H9 (cell line): ENCODE measurements around the gene CEP85L. TPM values are rescaled to one million over a fixed set of nuclear protein-coding genes. Genes with fewer than 3 reads are reported as not detected.

ENCODE experiments used
- DNase-seq: peaks from one replicate; pipeline ENCODE4 v3.0.0-alpha.2; 2017
- H2AFZ ChIP-seq: one replicate; pipeline ENCODE4 v1.6.1; 2013; ENCODE audit warnings: mild to moderate bottlenecking, low read length, control low read depth, moderate library complexity
- H2AK5ac ChIP-seq: 2 replicates; pipeline ENCODE4 v1.6.1; 2013; ENCODE audit warnings: low read length, control low read depth, mixed read lengths; ENCODE audit not compliant: insufficient read length
- H2BK120ac ChIP-seq: one replicate; pipeline ENCODE4 v1.6.1; 2013; ENCODE audit warnings: low read depth, mild to moderate bottlenecking, low read length, control low read depth, inconsistent platforms; ENCODE audit not compliant: poor library complexity, severe bottlenecking
- H2BK12ac ChIP-seq: 2 replicates; pipeline ENCODE4 v1.6.1; 2013; ENCODE audit warnings: low read length, control low read depth, mixed read lengths, low read depth; ENCODE audit not compliant: insufficient read length
- H2BK15ac ChIP-seq: 2 replicates; pipeline ENCODE4 v1.6.1; 2013; ENCODE audit warnings: low read depth, low read length, control low read depth
- H2BK20ac ChIP-seq: one replicate; pipeline ENCODE4 v1.6.1; 2013; ENCODE audit warnings: low read depth, mild to moderate bottlenecking, low read length, control low read depth, inconsistent platforms; ENCODE audit not compliant: poor library complexity, severe bottlenecking
- H2BK5ac ChIP-seq: 2 replicates; pipeline ENCODE4 v1.6.1; 2013; ENCODE audit warnings: low read length, control low read depth, mixed read lengths; ENCODE audit not compliant: insufficient read length
- H3K14ac ChIP-seq: 2 replicates; pipeline ENCODE4 v1.6.1; 2013; ENCODE audit warnings: low read length, control low read depth; ENCODE audit not compliant: insufficient read depth
- H3K18ac ChIP-seq: 2 replicates; pipeline ENCODE4 v1.6.1; 2013; ENCODE audit warnings: low read depth, mild to moderate bottlenecking, mixed read lengths, low read length, control low read depth; ENCODE audit not compliant: insufficient read length
- H3K23ac ChIP-seq: 2 replicates; pipeline ENCODE4 v1.6.1; 2013; ENCODE audit warnings: low read length, control low read depth, mixed read lengths, low read depth; ENCODE audit not compliant: insufficient read length
- H3K23me2 ChIP-seq: 2 replicates; pipeline ENCODE4 v1.6.1; 2013; ENCODE audit warnings: low read depth, mild to moderate bottlenecking, mixed read lengths, low read length, control low read depth; ENCODE audit not compliant: insufficient read length, poor library complexity, severe bottlenecking
- H3K27ac ChIP-seq: 2 replicates; pipeline ENCODE4 v1.5.1; 2013; ENCODE audit warnings: low read length, control low read depth, mixed read lengths, low read depth; ENCODE audit not compliant: insufficient read length
- H3K27me3 ChIP-seq: 2 replicates; pipeline ENCODE4 v1.6.1; 2013; ENCODE audit warnings: low read length, control low read depth, inconsistent platforms; ENCODE audit not compliant: insufficient read depth
- H3K4ac ChIP-seq: 2 replicates; pipeline ENCODE4 v1.6.1; 2013; ENCODE audit warnings: low read depth, mild to moderate bottlenecking, control low read depth, inconsistent platforms, low read length, moderate library complexity
- H3K4me1 ChIP-seq: 2 replicates; pipeline ENCODE4 v1.6.1; 2013; ENCODE audit warnings: low read length, control low read depth, inconsistent platforms; ENCODE audit not compliant: insufficient read depth
- H3K4me2 ChIP-seq: 2 replicates; pipeline ENCODE4 v1.6.1; 2013; ENCODE audit warnings: low read length, control low read depth, mixed read lengths; ENCODE audit not compliant: insufficient read length, insufficient read depth
- H3K56ac ChIP-seq: 2 replicates; pipeline ENCODE4 v1.6.1; 2013; ENCODE audit warnings: low read depth, mild to moderate bottlenecking, mixed read lengths, low read length, control low read depth; ENCODE audit not compliant: insufficient read length
- H3K79me1 ChIP-seq: 2 replicates; pipeline ENCODE4 v1.6.1; 2013; ENCODE audit warnings: low read depth, mild to moderate bottlenecking, moderate library complexity, low read length, control low read depth, inconsistent platforms; ENCODE audit not compliant: insufficient read depth, poor library complexity, severe bottlenecking
- H3K79me2 ChIP-seq: 2 replicates; pipeline ENCODE4 v1.6.1; 2013; ENCODE audit warnings: low read length, control low read depth, inconsistent platforms; ENCODE audit not compliant: insufficient read depth
- H3K9ac ChIP-seq: 2 replicates; pipeline ENCODE4 v1.6.1; 2013; ENCODE audit warnings: low read length, control low read depth, mixed read lengths; ENCODE audit not compliant: insufficient read length; ENCODE audit errors: extremely low read depth
- H3K9me3 ChIP-seq: one replicate; pipeline ENCODE4 v1.6.1; 2013; ENCODE audit warnings: low read depth, low read length, inconsistent platforms; ENCODE audit not compliant: control insufficient read depth
- H3T11ph ChIP-seq: one replicate; pipeline ENCODE4 v1.6.1; 2013; ENCODE audit warnings: mild to moderate bottlenecking, low read length, control low read depth, inconsistent platforms
- H4K20me1 ChIP-seq: one replicate; pipeline ENCODE4 v1.6.1; 2013; ENCODE audit not compliant: control insufficient read depth, insufficient read length, insufficient read depth
- H4K5ac ChIP-seq: 2 replicates; pipeline ENCODE4 v1.6.1; 2013; ENCODE audit warnings: low read depth, mild to moderate bottlenecking, mixed read lengths, low read length, control low read depth; ENCODE audit not compliant: insufficient read length
- H4K8ac ChIP-seq: replicated peaks from 2 replicates; pipeline ENCODE4 v1.6.1; 2013; ENCODE audit warnings: low read length, control low read depth, mixed read lengths, low read depth; ENCODE audit not compliant: insufficient read length
- H4K91ac ChIP-seq: 2 replicates; pipeline ENCODE4 v1.6.1; 2013; ENCODE audit warnings: low read depth, mild to moderate bottlenecking, moderate library complexity, mixed read lengths, low read length, control low read depth; ENCODE audit not compliant: insufficient read length
- H3K27ac Mint-ChIP-seq, 3 experiments: 2 replicates in 2 of 3; 3 replicates in 1 of 3; pipeline ENCODE4 v1.8.0; 2020 to 2021; ENCODE audit warnings: mixed read lengths in 3 of 3, mild to moderate bottlenecking in 1 of 3, moderate library complexity in 1 of 3
- H3K27me3 Mint-ChIP-seq: 2 replicates; pipeline ENCODE4 v1.8.0; 2021; ENCODE audit warnings: low read depth, mild to moderate bottlenecking, moderate library complexity, mixed read lengths
- H3K36me3 Mint-ChIP-seq, 3 experiments: 2 replicates in 2 of 3; 3 replicates in 1 of 3; pipeline ENCODE4 v1.8.0; 2020 to 2021; ENCODE audit warnings: low read depth in 3 of 3, mixed read lengths in 3 of 3; ENCODE audit not compliant: insufficient read depth in 1 of 3
- H3K4me1 Mint-ChIP-seq, 2 experiments: 2 replicates each; pipeline ENCODE4 v1.8.0; 2020; ENCODE audit warnings: mixed read lengths in 2 of 2
- H3K4me3 Mint-ChIP-seq, 2 experiments: 2 replicates in 1 of 2; 3 replicates in 1 of 2; pipeline ENCODE4 v1.8.0; 2020 to 2021; ENCODE audit warnings: mild to moderate bottlenecking in 2 of 2, mixed read lengths in 2 of 2, moderate library complexity in 1 of 2
- H3K9me3 Mint-ChIP-seq, 2 experiments: 2 replicates in 1 of 2; 3 replicates in 1 of 2; pipeline ENCODE4 v1.8.0; 2020; ENCODE audit warnings: mild to moderate bottlenecking in 2 of 2, mixed read lengths in 2 of 2, moderate library complexity in 1 of 2
- CTCF ChIP-seq: fragments of 200-600 bp; sonication (generic); conservative IDR thresholded peaks from 3 replicates; pipeline ENCODE4 v1.8.0; 2021; ENCODE audit warnings: antibody characterized with exemption, mild to moderate bottlenecking
- total RNA-seq: library from RNA; stranded (reverse); gene quantifications from 2 replicates; pipeline ENCODE4 v1.2.1, GENCODE V29; 2021

Gene CEP85L
- total RNA-seq, 1 experiment from 2014 or later: 3.8 TPM

GRCh38 chr6:118638288-118638687, 13.1 kb downstream of the CEP85L start:
- no peak overlapping the region for H2BK15ac ChIP-seq
- H4K8ac ChIP-seq: no peak overlapping the region
- H4K5ac ChIP-seq: no peak overlapping the region
- H3K9me3 ChIP-seq: no peaks in the 10 kb centered on the region
- no peak overlapping the region for H3K27ac ChIP-seq
- peaks cover 3 to 7% of the 10 kb centered on the region in 2 experiments for H3K4me1 Mint-ChIP-seq
- no peaks in the 10 kb centered on the region for H3K23me2 ChIP-seq
- H3K79me2 ChIP-seq: 0 out of 2 replicates have a peak, but pooled peaks cover 1% of the 10 kb centered on the region
- no peak overlapping the region for H3K56ac ChIP-seq
- H3T11ph ChIP-seq: no peak overlapping the region
- H3K9me3 Mint-ChIP-seq: no peaks in the 10 kb centered on the region
- no peak overlapping the region for H2BK5ac ChIP-seq
- no peaks in the 10 kb centered on the region for H3K27me3 Mint-ChIP-seq
- no peak for TF ChIP-seq CTCF
- DNase-seq: no peak
- no peak overlapping the region for H3K18ac ChIP-seq
- H2BK120ac ChIP-seq: no peak overlapping the region
- no peak overlapping the region for H3K4me3 Mint-ChIP-seq
- H3K27me3 ChIP-seq: no peaks in the 10 kb centered on the region
- H3K9ac ChIP-seq: no peak overlapping the region
- no peaks in the 10 kb centered on the region for H3K36me3 Mint-ChIP-seq
- H2BK20ac ChIP-seq: no peak overlapping the region
- no peak overlapping the region for H2BK12ac ChIP-seq
- no peak overlapping the region for H4K91ac ChIP-seq
- H2AFZ ChIP-seq: no peak overlapping the region
- no peak overlapping the region for H3K4ac ChIP-seq
- no peak overlapping the region for H3K4me2 ChIP-seq
- H3K4me1 ChIP-seq: no peaks in the 10 kb centered on the region
- H3K27ac Mint-ChIP-seq: no peak overlapping the region
- no peak overlapping the region for H2AK5ac ChIP-seq
- no peak overlapping the region for H3K23ac ChIP-seq
- no peaks in the 10 kb centered on the region for H3K79me1 ChIP-seq
- no peak overlapping the region for H3K14ac ChIP-seq
- no peaks in the 10 kb centered on the region for H4K20me1 ChIP-seq
